ENCODE data around the gene SPATS2.

- TF ChIP-seq, protein P1, sequence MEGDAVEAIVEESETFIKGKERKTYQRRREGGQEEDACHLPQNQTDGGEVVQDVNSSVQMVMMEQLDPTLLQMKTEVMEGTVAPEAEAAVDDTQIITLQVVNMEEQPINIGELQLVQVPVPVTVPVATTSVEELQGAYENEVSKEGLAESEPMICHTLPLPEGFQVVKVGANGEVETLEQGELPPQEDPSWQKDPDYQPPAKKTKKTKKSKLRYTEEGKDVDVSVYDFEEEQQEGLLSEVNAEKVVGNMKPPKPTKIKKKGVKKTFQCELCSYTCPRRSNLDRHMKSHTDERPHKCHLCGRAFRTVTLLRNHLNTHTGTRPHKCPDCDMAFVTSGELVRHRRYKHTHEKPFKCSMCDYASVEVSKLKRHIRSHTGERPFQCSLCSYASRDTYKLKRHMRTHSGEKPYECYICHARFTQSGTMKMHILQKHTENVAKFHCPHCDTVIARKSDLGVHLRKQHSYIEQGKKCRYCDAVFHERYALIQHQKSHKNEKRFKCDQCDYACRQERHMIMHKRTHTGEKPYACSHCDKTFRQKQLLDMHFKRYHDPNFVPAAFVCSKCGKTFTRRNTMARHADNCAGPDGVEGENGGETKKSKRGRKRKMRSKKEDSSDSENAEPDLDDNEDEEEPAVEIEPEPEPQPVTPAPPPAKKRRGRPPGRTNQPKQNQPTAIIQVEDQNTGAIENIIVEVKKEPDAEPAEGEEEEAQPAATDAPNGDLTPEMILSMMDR (IDR thresholded peaks at IDR 0.05), result no peak
- TF ChIP-seq POLR2A (IDR thresholded peaks at IDR 0.05), result no peak
Measured at GRCh38 chr12:49416892-49417291, 49.6 kb downstream of the SPATS2 start.

Measured in ovary (tissue), 3 donors.